Natural killer cell (primary cell): ENCODE measurements around the gene MARK4. TPM values are rescaled to one million over a fixed set of nuclear protein-coding genes. Genes with fewer than 3 reads are reported as not detected.

Experiments used
- ATAC-seq, 3 donors: fragments of 150-1000 bp in 2 of 3; fragments of 200-7000 bp in 1 of 3; cut with Tn5 transposase; 1 replicate in 1 of 3; 2 replicates in 2 of 3; pipeline ENCODE4 v1.10.0; 2021; ENCODE audit warnings: mild to moderate bottlenecking in 2 of 3, moderate library complexity in 2 of 3
- DNase-seq, 2 donors: peaks; one replicate each; pipeline versions ENCODE4 v3.0.0 to v3.0.0-alpha.2; 2013 to 2021; ENCODE audit warnings: mixed read lengths in 1 of 2
- H3K27ac ChIP-seq: one replicate; pipeline ENCODE4 v1.5.1; 2013; ENCODE audit warnings: mild to moderate bottlenecking, low read length
- H3K27me3 ChIP-seq: one replicate; pipeline ENCODE4 v1.6.1; 2013; ENCODE audit warnings: low read length; ENCODE audit not compliant: control insufficient read depth, insufficient read depth
- H3K36me3 ChIP-seq: one replicate; pipeline ENCODE4 v1.6.1; 2013; ENCODE audit warnings: low read length; ENCODE audit not compliant: control insufficient read depth, insufficient read depth
- H3K4me1 ChIP-seq: one replicate; pipeline ENCODE4 v1.6.1; 2013; ENCODE audit warnings: low read length; ENCODE audit not compliant: control insufficient read depth, insufficient read depth
- H3K4me3 ChIP-seq: one replicate; pipeline ENCODE4 v1.5.1; 2013; ENCODE audit warnings: low read length
- H3K9me3 ChIP-seq: one replicate; pipeline ENCODE4 v1.6.1; 2013; ENCODE audit warnings: low read length; ENCODE audit not compliant: control insufficient read depth, insufficient read depth
- H3K27ac Mint-ChIP-seq, 2 donors: one replicate each; pipeline ENCODE4 v1.8.0; 2022; ENCODE audit warnings: mild to moderate bottlenecking in 2 of 2, mixed read lengths in 2 of 2, moderate library complexity in 1 of 2
- H3K27me3 Mint-ChIP-seq, 2 donors: one replicate each; pipeline ENCODE4 v1.8.0; 2022; ENCODE audit warnings: low read depth in 2 of 2, mixed read lengths in 2 of 2
- H3K36me3 Mint-ChIP-seq: one replicate; pipeline ENCODE4 v1.8.0; 2022; ENCODE audit warnings: mixed read lengths
- H3K4me1 Mint-ChIP-seq, 2 donors: one replicate each; pipeline ENCODE4 v1.8.0; 2022; ENCODE audit warnings: mixed read lengths in 2 of 2
- H3K4me3 Mint-ChIP-seq: one replicate; pipeline ENCODE4 v1.8.0; 2022; ENCODE audit warnings: mild to moderate bottlenecking, moderate library complexity, mixed read lengths
- H3K9me3 Mint-ChIP-seq, 2 donors: one replicate each; pipeline ENCODE4 v1.8.0; 2022; ENCODE audit warnings: mixed read lengths in 2 of 2
- WGBS: methylation state at CpG from one replicate; pipeline ENCODE4 v1.1.7; 2013; ENCODE audit warnings: missing lambda C conversion rate; ENCODE audit not compliant: insufficient coverage; 5-methylcytosine and 5-hydroxymethylcytosine counted together
- intact Hi-C: fragments of 100-400 bp; cut with micrococcal nuclease; formaldehyde crosslinking; loops from one replicate; pipeline ENCODE4 v1.14.2; 2022
- total RNA-seq, 4 donors: library from RNA; stranded (reverse); fragments of 120-200 nt in 1 of 4; gene quantifications; one replicate each; pipeline versions ENCODE4 v1.2.3 to v1.2.4, GENCODE V29; 2013 to 2022
- TF ChIP-seq, protein P1 (sequence below): fragments of 200-600 bp; IDR thresholded peaks from one replicate; pipeline ENCODE4 v1.8.0; 2022; ENCODE audit warnings: antibody characterized with exemption

Gene MARK4
- total RNA-seq, 3 donors from 2014 or later (not counting 1 experiment from before 2014, with no cell fraction given) = 50.4 to 53.6 (median 51.4) TPM

DNA sequence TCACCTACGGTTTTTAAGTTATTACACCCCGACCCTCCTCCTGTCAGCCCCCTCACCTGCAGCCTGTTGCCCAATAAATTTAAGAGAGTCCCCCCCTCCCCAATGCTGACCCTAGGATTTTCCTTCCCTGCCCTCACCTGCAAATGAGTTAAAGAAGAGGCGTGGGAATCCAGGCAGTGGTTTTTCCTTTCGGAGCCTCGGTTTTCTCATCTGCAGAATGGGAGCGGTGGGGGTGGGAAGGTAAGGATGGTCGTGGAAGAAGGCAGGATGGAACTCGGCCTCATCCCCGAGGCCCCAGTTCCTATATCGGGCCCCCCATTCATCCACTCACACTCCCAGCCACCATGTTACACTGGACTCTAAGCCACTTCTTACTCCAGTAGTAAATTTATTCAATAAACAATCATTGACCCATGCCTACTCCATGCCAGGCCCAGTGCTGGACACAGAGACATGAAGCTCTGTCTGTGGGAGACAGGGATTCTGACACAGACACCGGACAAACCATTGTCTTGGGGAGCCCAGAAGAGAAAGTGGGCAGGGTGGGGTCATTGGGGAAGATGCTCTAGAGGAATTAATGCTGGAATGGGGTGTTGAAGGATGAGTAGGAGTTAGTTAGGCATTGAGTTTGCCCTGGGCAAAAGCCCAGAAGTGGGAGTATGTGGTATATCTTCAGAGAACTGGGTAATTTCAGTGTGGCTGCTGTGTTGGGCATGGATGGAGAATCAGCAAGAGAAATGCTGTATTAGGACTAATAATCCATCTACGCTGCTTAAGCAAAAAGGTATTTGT, 52.4 kb downstream of the MARK4 start:
- H3K27me3 ChIP-seq = no peaks in the 10 kb centered on the region
- H3K4me3 ChIP-seq = no peak overlapping the region
- no peak for DNase-seq
- Mint-ChIP-seq H3K36me3 (no peaks in the 10 kb centered on the region), H3K27me3 (no peaks in the 10 kb centered on the region), H3K4me1 (peaks cover 7 to 9% of the 10 kb centered on the region in 2 donors), H3K9me3 (no peaks in the 10 kb centered on the region), H3K27ac (no peak overlapping the region), H3K4me3 (no peak overlapping the region)
- no peaks in the 10 kb centered on the region for H3K36me3 ChIP-seq
- TF ChIP-seq, protein P1, sequence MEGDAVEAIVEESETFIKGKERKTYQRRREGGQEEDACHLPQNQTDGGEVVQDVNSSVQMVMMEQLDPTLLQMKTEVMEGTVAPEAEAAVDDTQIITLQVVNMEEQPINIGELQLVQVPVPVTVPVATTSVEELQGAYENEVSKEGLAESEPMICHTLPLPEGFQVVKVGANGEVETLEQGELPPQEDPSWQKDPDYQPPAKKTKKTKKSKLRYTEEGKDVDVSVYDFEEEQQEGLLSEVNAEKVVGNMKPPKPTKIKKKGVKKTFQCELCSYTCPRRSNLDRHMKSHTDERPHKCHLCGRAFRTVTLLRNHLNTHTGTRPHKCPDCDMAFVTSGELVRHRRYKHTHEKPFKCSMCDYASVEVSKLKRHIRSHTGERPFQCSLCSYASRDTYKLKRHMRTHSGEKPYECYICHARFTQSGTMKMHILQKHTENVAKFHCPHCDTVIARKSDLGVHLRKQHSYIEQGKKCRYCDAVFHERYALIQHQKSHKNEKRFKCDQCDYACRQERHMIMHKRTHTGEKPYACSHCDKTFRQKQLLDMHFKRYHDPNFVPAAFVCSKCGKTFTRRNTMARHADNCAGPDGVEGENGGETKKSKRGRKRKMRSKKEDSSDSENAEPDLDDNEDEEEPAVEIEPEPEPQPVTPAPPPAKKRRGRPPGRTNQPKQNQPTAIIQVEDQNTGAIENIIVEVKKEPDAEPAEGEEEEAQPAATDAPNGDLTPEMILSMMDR = no peak
- H3K27ac ChIP-seq = no peak overlapping the region
- no peak for ATAC-seq
- WGBS = 96% methylated on average over 11 of the region's 12 CpGs
- intact Hi-C loops = no loop called here
- no peaks in the 10 kb centered on the region for H3K4me1 ChIP-seq
- no peaks in the 10 kb centered on the region for H3K9me3 ChIP-seq

DNA sequence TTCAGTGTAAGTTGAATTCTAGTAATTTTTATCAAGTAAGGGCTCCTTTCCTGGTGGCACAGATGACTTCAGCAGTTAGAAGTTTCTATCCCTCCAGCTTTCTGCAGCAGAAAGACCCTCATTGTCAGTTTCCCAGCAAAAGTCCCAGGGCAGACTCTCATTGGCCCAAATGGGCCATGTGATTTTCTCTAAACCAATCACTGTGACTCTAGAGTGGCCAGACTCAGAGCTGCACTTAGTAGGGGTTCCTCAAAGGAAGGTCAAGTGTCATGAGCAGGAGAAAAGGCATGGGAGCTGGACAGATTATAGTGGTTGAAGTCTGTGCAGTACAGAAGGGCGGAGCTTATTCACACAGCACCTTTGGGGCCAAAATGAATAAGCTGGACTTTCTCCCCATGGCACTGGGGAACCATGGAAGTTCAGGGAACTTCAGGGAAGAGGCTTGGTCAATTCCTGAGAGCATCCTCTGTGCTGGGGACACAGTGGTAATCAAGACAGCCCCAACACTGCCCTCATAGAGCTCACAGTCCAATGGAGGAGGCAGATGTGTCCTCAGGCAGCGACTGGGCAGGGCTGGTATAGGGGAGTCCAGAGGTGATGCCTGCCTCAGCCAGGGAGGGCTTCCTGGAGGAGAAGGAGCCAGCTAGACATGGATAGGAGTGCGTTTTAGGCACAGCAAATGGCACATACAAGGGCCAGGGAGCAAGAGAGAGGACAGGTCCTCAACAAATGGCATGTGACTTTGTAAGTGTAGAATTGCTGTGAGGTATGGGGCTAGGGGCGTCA, 53.3 kb downstream of the MARK4 start:
- 79% methylated on average over 4 of the region's 4 CpGs for WGBS
- H3K36me3 ChIP-seq = no peaks in the 10 kb centered on the region
- no peaks in the 10 kb centered on the region for H3K9me3 Mint-ChIP-seq
- no peaks in the 10 kb centered on the region for H3K4me1 ChIP-seq
- intact Hi-C loops = no loop called here
- H3K9me3 ChIP-seq = no peaks in the 10 kb centered on the region
- H3K27me3 ChIP-seq = no peaks in the 10 kb centered on the region
- no peak overlapping the region for H3K4me3 Mint-ChIP-seq
- TF ChIP-seq, protein P1 = no peak
- no peak for DNase-seq
- no peaks in the 10 kb centered on the region for H3K27me3 Mint-ChIP-seq
- H3K4me3 ChIP-seq = no peak overlapping the region
- peaks cover 7 to 9% of the 10 kb centered on the region in 2 donors for H3K4me1 Mint-ChIP-seq
- no peak overlapping the region for H3K27ac ChIP-seq
- no peak overlapping the region for H3K27ac Mint-ChIP-seq
- ATAC-seq = peak in 1 of 3 donors; percentile 28
- no peaks in the 10 kb centered on the region for H3K36me3 Mint-ChIP-seq

DNA sequence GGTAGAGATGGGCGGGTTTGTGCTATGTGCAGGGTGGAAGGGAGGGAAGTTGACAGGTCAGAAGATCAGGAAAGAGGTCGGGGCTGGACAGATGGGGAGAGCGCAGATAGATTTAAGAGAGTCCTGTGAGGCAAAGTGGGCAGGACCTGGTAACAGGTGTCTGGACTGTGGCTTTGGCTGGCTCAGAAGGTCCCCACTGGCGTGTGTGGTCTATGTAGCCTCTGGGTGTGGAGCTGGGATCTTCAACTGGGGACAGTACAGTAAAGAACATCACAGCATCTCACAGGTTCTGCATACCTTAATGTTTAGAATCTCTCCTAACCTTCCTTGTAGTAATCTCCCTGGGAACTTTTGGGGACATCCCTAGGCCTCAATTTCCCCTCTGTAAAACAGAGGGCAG, 53.9 kb downstream of the MARK4 start:
- 79% methylated on average over 4 of the region's 4 CpGs for WGBS
- no peak for DNase-seq
- Mint-ChIP-seq H3K27me3 (no peaks in the 10 kb centered on the region), H3K27ac (no peak overlapping the region), H3K4me1 (peaks cover 7 to 9% of the 10 kb centered on the region in 2 donors), H3K9me3 (no peaks in the 10 kb centered on the region), H3K4me3 (no peak overlapping the region), H3K36me3 (no peaks in the 10 kb centered on the region)
- no peaks in the 10 kb centered on the region for H3K9me3 ChIP-seq
- no peaks in the 10 kb centered on the region for H3K4me1 ChIP-seq
- H3K27me3 ChIP-seq = no peaks in the 10 kb centered on the region
- H3K4me3 ChIP-seq = no peak overlapping the region
- no peak overlapping the region for H3K27ac ChIP-seq
- no peaks in the 10 kb centered on the region for H3K36me3 ChIP-seq
- ATAC-seq = peak in 1 of 3 donors; percentile 18
- intact Hi-C loops = no loop called here
- TF ChIP-seq, protein P1 = no peak
